ENCODE results near the gene MR1. TPM values are rescaled to one million over a fixed set of nuclear protein-coding genes. Genes with fewer than 3 reads are reported as not detected.

MR1 gene
- total and polyA plus RNA-seq, 2 of the 13 experiments (the other 11 are each of a cell fraction or from before 2014, with no cell fraction given): 7.7 to 10.4 TPM

DNA sequence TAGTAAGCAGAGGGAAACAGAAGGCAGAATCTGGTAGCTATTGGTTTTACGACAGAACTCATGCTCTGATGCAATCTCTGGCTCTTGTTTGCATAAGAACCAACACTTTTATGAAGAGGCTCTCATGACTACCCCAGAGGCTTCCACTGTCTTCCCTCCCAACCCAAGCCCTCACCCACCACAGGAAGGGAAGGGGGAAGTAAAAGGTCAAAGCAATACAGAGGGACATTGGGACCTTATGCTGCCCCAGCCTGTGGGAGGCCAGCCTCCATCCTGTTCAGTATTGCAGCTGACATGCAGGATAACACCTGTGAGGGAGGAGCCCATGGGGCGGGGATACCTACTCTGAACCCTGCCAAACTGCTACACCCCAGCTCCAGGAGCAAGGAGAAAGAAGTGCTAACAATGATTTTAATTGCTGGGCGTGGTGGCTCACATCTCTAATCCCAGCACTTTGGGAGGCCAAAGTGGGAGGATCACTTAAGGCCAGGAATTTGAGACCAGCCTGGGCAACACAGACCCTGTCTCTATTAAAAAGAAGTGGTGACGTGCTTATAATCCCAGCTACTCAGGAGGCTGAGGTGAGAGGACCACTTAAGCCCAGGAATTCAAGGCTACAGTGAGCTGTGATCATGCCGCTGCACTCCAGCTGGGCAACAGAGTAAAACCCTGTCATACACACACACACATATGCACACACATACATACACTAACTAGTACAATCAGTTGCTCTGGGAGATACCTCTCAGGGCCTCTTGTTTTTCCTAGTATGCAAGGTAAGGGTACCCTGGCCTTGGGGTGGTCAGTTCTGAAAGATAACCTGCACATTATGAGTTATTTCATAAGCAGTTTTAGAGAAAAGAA, 9.5 kb downstream of the MR1 start (continued):
- TF ChIP-seq, protein P1, sequence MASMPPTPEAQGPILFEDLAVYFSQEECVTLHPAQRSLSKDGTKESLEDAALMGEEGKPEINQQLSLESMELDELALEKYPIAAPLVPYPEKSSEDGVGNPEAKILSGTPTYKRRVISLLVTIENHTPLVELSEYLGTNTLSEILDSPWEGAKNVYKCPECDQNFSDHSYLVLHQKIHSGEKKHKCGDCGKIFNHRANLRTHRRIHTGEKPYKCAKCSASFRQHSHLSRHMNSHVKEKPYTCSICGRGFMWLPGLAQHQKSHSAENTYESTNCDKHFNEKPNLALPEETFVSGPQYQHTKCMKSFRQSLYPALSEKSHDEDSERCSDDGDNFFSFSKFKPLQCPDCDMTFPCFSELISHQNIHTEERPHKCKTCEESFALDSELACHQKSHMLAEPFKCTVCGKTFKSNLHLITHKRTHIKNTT (CRISPR knock-in tag; IDR thresholded peaks at IDR 0.05): no peak
- TF ChIP-seq, protein P2, sequence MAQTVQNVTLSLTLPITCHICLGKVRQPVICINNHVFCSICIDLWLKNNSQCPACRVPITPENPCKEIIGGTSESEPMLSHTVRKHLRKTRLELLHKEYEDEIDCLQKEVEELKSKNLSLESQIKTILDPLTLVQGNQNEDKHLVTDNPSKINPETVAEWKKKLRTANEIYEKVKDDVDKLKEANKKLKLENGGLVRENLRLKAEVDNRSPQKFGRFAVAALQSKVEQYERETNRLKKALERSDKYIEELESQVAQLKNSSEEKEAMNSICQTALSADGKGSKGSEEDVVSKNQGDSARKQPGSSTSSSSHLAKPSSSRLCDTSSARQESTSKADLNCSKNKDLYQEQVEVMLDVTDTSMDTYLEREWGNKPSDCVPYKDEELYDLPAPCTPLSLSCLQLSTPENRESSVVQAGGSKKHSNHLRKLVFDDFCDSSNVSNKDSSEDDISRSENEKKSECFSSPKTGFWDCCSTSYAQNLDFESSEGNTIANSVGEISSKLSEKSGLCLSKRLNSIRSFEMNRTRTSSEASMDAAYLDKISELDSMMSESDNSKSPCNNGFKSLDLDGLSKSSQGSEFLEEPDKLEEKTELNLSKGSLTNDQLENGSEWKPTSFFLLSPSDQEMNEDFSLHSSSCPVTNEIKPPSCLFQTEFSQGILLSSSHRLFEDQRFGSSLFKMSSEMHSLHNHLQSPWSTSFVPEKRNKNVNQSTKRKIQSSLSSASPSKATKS (CRISPR knock-in tag; IDR thresholded peaks at IDR 0.05): no peak
- no peak for TF ChIP-seq DNMT3B (CRISPR knock-in tag; conservative IDR thresholded peaks at IDR 0.05)
- TF ChIP-seq, protein P3, sequence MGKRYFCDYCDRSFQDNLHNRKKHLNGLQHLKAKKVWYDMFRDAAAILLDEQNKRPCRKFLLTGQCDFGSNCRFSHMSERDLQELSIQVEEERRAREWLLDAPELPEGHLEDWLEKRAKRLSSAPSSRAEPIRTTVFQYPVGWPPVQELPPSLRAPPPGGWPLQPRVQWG (CRISPR knock-in tag; IDR thresholded peaks at IDR 0.05; ENCODE audit: borderline replicate concordance, low read depth): no peak
- TF ChIP-seq HOXA9 (CRISPR knock-in tag; IDR thresholded peaks at IDR 0.05; ENCODE audit: borderline replicate concordance): no peak
- TF ChIP-seq RCOR2 (CRISPR knock-in tag; IDR thresholded peaks at IDR 0.05): no peak
- TF ChIP-seq FOXA1 (IDR thresholded peaks at IDR 0.05): no peak
- peak; percentile 86 for TF ChIP-seq FOXA1 (CRISPR knock-in tag; IDR thresholded peaks at IDR 0.05)
- TF ChIP-seq, protein P4, sequence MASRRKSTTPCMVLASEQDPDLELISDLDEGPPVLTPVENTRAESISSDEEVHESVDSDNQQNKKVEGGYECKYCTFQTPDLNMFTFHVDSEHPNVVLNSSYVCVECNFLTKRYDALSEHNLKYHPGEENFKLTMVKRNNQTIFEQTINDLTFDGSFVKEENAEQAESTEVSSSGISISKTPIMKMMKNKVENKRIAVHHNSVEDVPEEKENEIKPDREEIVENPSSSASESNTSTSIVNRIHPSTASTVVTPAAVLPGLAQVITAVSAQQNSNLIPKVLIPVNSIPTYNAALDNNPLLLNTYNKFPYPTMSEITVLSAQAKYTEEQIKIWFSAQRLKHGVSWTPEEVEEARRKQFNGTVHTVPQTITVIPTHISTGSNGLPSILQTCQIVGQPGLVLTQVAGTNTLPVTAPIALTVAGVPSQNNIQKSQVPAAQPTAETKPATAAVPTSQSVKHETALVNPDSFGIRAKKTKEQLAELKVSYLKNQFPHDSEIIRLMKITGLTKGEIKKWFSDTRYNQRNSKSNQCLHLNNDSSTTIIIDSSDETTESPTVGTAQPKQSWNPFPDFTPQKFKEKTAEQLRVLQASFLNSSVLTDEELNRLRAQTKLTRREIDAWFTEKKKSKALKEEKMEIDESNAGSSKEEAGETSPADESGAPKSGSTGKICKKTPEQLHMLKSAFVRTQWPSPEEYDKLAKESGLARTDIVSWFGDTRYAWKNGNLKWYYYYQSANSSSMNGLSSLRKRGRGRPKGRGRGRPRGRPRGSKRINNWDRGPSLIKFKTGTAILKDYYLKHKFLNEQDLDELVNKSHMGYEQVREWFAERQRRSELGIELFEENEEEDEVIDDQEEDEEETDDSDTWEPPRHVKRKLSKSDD (CRISPR knock-in tag; IDR thresholded peaks at IDR 0.05; ENCODE audit: low read depth): no peak
- TF ChIP-seq MYNN (CRISPR knock-in tag; IDR thresholded peaks at IDR 0.05; ENCODE audit: low read depth): no peak
- no peak for TF ChIP-seq ZNF446 (CRISPR knock-in tag; IDR thresholded peaks at IDR 0.05)
- TF ChIP-seq, protein P5, sequence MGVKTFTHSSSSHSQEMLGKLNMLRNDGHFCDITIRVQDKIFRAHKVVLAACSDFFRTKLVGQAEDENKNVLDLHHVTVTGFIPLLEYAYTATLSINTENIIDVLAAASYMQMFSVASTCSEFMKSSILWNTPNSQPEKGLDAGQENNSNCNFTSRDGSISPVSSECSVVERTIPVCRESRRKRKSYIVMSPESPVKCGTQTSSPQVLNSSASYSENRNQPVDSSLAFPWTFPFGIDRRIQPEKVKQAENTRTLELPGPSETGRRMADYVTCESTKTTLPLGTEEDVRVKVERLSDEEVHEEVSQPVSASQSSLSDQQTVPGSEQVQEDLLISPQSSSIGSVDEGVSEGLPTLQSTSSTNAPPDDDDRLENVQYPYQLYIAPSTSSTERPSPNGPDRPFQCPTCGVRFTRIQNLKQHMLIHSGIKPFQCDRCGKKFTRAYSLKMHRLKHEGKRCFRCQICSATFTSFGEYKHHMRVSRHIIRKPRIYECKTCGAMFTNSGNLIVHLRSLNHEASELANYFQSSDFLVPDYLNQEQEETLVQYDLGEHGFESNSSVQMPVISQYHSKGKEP (CRISPR knock-in tag; IDR thresholded peaks at IDR 0.05): no peak
- no peak for TF ChIP-seq REL (CRISPR knock-in tag; conservative IDR thresholded peaks at IDR 0.05)
- TF ChIP-seq ZZZ3 (CRISPR knock-in tag; IDR thresholded peaks at IDR 0.05; ENCODE audit: borderline replicate concordance): no peak
- TF ChIP-seq ZNF292 (CRISPR knock-in tag; IDR thresholded peaks at IDR 0.05; ENCODE audit: borderline replicate concordance, low read depth): no peak
- TF ChIP-seq FIP1L1 (IDR thresholded peaks at IDR 0.05; ENCODE audit: borderline replicate concordance, insufficient read depth, low read depth, low read length): no peak
- no peak for TF ChIP-seq KDM1A (CRISPR knock-in tag; IDR thresholded peaks at IDR 0.05)
- TF ChIP-seq NFKBIZ (CRISPR knock-in tag; IDR thresholded peaks at IDR 0.05): no peak
- TF ChIP-seq NPAS2 (CRISPR knock-in tag; IDR thresholded peaks at IDR 0.05; ENCODE audit: borderline replicate concordance): no peak
- no peak for TF ChIP-seq KDM4B (CRISPR knock-in tag; IDR thresholded peaks at IDR 0.05)
- TF ChIP-seq, protein P6, sequence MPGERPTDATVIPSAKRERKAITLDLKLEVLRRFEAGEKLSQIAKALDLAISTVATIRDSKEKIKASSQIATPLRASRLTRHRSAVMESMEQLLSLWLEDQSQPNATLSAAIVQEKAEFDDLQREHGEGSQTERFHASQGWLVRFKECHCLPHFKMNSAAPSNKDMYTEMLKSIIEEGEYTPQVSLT (CRISPR knock-in tag; IDR thresholded peaks at IDR 0.05; ENCODE audit: borderline replicate concordance, low read depth): no peak
